ENCODE data around the gene KCNC1.

Gene KCNC1

DNA sequence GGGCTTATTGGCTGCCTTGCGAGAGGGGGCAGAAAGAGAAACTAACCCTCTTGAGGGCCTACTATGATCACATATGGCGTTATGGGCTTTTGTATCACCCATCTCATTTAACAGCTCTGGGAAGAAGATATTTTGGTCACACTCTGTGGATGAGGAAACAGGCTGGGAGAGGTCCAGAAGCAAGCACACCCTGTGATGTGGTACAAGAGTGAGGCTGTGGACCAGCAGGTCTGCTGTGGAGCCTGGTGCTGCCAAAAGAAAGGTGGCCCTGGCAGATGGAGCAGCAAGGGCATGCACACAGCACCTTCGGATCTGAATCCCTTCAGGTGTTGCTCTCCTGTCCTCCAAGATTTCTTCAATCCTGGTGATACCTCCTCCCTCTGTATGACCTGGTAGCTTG lies 64.1 kb downstream of the KCNC1 start:
- TF ChIP-seq TAF1 (IDR thresholded peaks at IDR 0.05; ENCODE audit: borderline replicate concordance, insufficient read depth, low read length) (no peak), FOXP2 (optimal IDR thresholded peaks at IDR 0.05; ENCODE audit: borderline replicate concordance, extremely low read depth, extremely low read length, insufficient read depth) (no peak), SIN3A (IDR thresholded peaks at IDR 0.05; ENCODE audit: borderline replicate concordance, insufficient read depth, low read length) (no peak), POLR2AphosphoS5 (IDR thresholded peaks at IDR 0.05; ENCODE audit: low read depth, low read length) (no peak)
- TF ChIP-seq, protein P1, sequence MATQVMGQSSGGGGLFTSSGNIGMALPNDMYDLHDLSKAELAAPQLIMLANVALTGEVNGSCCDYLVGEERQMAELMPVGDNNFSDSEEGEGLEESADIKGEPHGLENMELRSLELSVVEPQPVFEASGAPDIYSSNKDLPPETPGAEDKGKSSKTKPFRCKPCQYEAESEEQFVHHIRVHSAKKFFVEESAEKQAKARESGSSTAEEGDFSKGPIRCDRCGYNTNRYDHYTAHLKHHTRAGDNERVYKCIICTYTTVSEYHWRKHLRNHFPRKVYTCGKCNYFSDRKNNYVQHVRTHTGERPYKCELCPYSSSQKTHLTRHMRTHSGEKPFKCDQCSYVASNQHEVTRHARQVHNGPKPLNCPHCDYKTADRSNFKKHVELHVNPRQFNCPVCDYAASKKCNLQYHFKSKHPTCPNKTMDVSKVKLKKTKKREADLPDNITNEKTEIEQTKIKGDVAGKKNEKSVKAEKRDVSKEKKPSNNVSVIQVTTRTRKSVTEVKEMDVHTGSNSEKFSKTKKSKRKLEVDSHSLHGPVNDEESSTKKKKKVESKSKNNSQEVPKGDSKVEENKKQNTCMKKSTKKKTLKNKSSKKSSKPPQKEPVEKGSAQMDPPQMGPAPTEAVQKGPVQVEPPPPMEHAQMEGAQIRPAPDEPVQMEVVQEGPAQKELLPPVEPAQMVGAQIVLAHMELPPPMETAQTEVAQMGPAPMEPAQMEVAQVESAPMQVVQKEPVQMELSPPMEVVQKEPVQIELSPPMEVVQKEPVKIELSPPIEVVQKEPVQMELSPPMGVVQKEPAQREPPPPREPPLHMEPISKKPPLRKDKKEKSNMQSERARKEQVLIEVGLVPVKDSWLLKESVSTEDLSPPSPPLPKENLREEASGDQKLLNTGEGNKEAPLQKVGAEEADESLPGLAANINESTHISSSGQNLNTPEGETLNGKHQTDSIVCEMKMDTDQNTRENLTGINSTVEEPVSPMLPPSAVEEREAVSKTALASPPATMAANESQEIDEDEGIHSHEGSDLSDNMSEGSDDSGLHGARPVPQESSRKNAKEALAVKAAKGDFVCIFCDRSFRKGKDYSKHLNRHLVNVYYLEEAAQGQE (IDR thresholded peaks at IDR 0.05; ENCODE audit: insufficient read depth in 1 of 2, low read depth in 2 of 2, low read length in 2 of 2) = no peak

DNA sequence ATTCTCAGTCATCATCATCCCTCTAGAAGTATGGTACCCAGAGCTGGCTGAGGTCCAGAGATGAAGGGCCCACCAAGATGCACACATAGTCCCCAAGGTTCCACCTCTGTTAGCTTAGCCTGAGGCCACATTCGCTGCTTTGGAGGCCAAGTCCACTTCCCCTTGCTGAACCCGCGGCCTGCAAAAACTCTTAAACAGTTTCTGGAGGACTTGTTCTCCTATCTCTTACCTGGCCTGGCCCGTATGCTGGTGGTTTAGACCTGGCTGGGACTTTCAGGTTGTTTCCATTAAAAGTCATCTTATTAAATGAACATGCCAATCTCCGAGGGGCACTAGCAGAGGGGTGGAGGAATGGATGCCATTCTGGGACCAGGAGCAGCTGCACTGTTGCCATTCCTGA lies 64.6 kb downstream of the KCNC1 start:
- no peak for TF ChIP-seq FOXP2 (optimal IDR thresholded peaks at IDR 0.05; ENCODE audit: borderline replicate concordance, extremely low read depth, extremely low read length, insufficient read depth)
- no peak for TF ChIP-seq SIN3A (IDR thresholded peaks at IDR 0.05; ENCODE audit: borderline replicate concordance, insufficient read depth, low read length)
- TF ChIP-seq, protein P1 (IDR thresholded peaks at IDR 0.05; ENCODE audit: insufficient read depth in 1 of 2, low read depth in 2 of 2, low read length in 2 of 2) = no peak

DNA sequence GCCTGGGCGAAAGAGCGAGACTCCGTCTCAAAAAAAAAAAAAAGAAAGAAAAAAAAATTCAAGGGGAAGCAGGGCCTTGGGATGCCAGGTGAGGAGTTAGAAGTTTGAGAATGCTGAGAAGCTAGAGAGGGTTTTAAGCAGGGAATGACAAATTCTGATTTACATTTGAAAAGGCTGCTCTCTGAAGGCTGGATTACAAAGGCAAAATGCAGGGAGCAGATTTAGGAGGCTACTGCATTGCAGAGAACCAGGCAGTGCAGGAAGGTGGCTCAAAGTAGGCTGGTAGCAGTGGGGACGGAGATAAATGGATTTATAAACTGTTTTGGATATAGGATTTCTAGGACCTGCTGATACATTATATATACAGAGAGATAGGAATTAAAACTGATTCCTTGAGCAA lies 66.6 kb downstream of the KCNC1 start:
- TF ChIP-seq TAF1 (IDR thresholded peaks at IDR 0.05; ENCODE audit: borderline replicate concordance, insufficient read depth, low read length) (no peak), POLR2AphosphoS5 (IDR thresholded peaks at IDR 0.05; ENCODE audit: low read depth, low read length) (no peak), SIN3A (IDR thresholded peaks at IDR 0.05; ENCODE audit: borderline replicate concordance, insufficient read depth, low read length) (no peak), FOXP2 (optimal IDR thresholded peaks at IDR 0.05; ENCODE audit: borderline replicate concordance, extremely low read depth, extremely low read length, insufficient read depth) (no peak)
- TF ChIP-seq, protein P1 (IDR thresholded peaks at IDR 0.05; ENCODE audit: insufficient read depth in 1 of 2, low read depth in 2 of 2, low read length in 2 of 2) = no peak

- TF ChIP-seq, protein P1 (IDR thresholded peaks at IDR 0.05; ENCODE audit: insufficient read depth in 1 of 2, low read depth in 2 of 2, low read length in 2 of 2) = no peak
- TF ChIP-seq TAF1 (IDR thresholded peaks at IDR 0.05; ENCODE audit: borderline replicate concordance, insufficient read depth, low read length) (no peak), FOXP2 (optimal IDR thresholded peaks at IDR 0.05; ENCODE audit: borderline replicate concordance, extremely low read depth, extremely low read length, insufficient read depth) (no peak), SIN3A (IDR thresholded peaks at IDR 0.05; ENCODE audit: borderline replicate concordance, insufficient read depth, low read length) (no peak), POLR2AphosphoS5 (IDR thresholded peaks at IDR 0.05; ENCODE audit: low read depth, low read length) (no peak)
These were observed 67.9 kb downstream of the KCNC1 start for GRCh38 chr11:17802491-17802890.

DNA sequence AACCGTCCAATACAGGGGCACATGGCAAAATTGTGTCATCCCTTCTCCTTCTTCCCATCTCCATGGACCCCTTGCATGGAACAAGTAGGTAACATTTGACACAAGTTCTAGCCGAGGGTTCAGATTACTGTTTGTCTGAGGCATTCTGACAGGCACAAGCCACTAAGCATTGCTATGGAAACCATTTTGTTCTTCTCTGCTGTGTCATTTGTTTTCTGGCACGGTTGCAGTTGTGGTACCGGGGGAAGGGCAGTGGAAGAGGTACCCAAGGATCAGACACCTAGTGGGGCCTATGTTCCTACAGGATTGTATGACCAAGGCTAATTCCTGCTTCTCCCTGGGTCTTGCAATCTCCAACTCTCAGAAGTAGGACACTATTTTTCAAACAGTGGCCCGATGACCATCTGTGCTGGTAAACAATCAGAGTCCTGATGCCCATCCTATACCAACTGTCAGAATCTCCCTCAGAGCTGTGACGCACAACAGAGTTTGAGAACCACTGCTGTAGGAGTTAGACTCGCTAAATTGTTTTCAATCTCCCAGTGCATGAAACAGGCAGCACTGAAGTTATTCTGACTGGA lies 69.3 kb downstream of the KCNC1 start:
- TF ChIP-seq FOXP2 (optimal IDR thresholded peaks at IDR 0.05; ENCODE audit: borderline replicate concordance, extremely low read depth, extremely low read length, insufficient read depth) (no peak), SIN3A (IDR thresholded peaks at IDR 0.05; ENCODE audit: borderline replicate concordance, insufficient read depth, low read length) (no peak), TAF1 (IDR thresholded peaks at IDR 0.05; ENCODE audit: borderline replicate concordance, insufficient read depth, low read length) (no peak), POLR2AphosphoS5 (IDR thresholded peaks at IDR 0.05; ENCODE audit: low read depth, low read length) (no peak)
- TF ChIP-seq, protein P1 (IDR thresholded peaks at IDR 0.05; ENCODE audit: insufficient read depth in 1 of 2, low read depth in 2 of 2, low read length in 2 of 2) = no peak
